ENCODE data around the gene MYO1C.
"Not testable (repeated sequence)": the region's sequence is repeated elsewhere in the genome, so short reads cannot be mapped to it uniquely, and the experiment has no call there.

The MYO1C gene

DNA sequence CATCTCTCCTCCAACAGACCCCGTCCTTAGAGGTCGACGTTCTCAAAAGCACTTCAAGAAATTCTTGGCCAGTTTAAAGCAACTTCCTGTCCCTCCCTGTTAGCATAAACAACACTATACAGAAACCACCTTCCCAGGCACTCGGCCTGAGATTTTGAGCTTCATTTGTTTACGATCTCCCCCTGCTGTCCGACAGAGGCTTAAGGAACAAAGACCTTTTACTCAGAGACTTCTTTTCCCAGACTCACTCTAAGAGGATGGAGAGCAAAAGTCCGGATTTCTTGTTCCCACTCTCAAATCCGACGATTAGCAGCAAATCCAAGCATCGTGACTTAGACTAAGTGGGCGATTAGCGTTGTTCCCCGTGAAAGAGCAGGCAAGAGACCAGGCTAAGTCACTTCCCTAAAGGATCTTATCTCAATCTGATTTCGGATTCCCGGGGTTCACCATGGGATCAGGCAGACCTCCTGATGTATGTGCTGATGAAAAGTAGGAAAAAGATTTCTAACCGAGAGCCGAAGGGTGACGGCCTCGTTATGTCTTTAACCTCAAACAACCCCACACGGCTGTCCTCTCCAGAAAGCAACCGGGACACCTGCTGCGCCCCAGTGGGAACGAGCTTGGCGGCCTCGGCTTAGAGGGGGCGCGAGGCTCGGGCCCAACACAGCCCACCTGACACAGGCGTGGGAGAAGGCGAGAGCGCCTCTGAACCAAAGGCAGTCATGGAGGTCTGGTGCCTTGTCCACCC, 23.3 kb upstream of the MYO1C start:
- no peaks in the 10 kb centered on the region for H3K27me3 Mint-ChIP-seq
- H3K27ac Mint-ChIP-seq, result peak overlapping the region; percentile 55
- H3K4me3 Mint-ChIP-seq, result peak overlapping the region; percentile 90
- no peaks in the 10 kb centered on the region for H3K9me3 Mint-ChIP-seq
- H3K36me3 Mint-ChIP-seq, result peaks cover 2% of the 10 kb centered on the region
- H3K4me1 Mint-ChIP-seq, result peaks cover 21% of the 10 kb centered on the region

DNA sequence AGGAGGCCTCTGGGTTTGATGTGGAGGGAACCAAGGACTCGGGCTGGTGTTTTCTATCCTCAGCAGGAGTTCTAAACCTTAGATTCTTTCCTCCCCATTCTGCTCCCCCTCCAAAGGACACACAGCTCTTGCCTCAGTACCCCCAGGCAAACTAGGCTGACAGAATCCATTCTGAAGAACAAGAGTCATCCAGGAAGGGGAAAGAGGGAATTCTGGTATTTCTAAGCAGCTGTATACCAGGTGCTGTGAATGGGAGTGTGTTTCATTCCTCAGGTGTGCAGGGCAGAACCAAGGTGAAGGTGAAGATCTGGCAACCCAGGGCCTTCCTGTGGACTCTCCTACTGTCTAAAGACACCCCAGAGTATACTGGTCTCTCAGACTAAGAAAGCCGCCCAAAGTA, 19.9 kb upstream of the MYO1C start:
- Mint-ChIP-seq H3K9me3 (no peaks in the 10 kb centered on the region), H3K4me3 (no peak overlapping the region), H3K36me3 (peaks cover 2% of the 10 kb centered on the region), H3K27ac (no peak overlapping the region), H3K4me1 (peaks cover 29% of the 10 kb centered on the region), H3K27me3 (no peaks in the 10 kb centered on the region)

DNA sequence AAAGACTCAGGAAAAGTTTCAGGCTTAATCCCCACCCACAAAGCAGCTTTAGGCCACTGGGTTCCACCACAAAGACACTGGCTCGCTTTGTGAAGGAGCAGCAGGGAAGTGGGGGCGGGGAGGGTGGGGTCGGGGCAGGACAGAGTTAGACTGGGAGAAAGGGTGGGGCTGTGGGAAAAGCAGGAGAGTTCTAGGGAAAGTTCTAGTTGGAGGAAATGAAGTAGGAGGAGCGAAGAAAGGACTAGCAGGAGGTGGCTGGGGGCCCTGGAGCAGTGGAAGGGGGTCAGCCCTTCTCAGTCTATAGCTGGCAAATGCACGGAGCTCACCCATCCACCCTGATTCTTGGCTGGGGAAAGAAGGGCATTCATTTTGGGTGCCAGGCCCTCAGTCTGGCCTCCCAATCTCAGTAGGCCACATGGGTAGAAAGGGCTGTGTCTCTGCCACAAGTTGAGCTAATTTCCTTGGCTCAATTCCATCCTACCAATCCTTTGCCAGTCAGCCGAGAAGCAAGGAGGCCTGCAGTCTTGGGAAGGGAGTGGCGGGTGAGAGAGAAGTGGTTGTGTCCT, 19.4 kb upstream of the MYO1C start:
- no peak overlapping the region for H3K4me3 Mint-ChIP-seq

DNA sequence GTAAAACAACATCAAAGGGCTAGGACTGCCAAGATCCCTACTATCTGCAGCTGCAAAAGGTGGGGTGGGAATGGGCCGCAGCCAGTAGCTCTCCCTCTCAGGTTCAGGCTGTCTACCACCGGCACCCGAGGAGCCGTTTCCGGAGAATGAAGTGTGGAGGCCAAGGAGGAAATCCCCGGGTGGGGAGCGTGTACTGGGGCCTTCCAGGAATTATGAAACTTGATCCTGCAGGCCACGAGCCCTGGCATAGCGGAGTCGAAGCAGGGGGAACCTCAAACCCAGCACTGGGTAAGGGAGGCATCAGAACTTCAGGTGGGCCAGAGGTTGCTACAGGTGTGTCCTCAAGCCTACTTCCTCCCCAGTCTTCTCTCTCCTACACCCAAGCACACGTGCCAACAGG, 18.8 kb upstream of the MYO1C start:
- no peaks in the 10 kb centered on the region for H3K9me3 Mint-ChIP-seq
- H3K27ac Mint-ChIP-seq, result no peak overlapping the region
- H3K4me3 Mint-ChIP-seq, result no peak overlapping the region
- H3K4me1 Mint-ChIP-seq, result peaks cover 29% of the 10 kb centered on the region
- H3K36me3 Mint-ChIP-seq, result peaks cover 3% of the 10 kb centered on the region
- no peaks in the 10 kb centered on the region for H3K27me3 Mint-ChIP-seq

More for the DNA sequence above, 19.4 kb upstream of the MYO1C start:
- H3K36me3 Mint-ChIP-seq, result peaks cover 3% of the 10 kb centered on the region
- H3K4me1 Mint-ChIP-seq, result peaks cover 29% of the 10 kb centered on the region
- no peaks in the 10 kb centered on the region for H3K27me3 Mint-ChIP-seq
- no peaks in the 10 kb centered on the region for H3K9me3 Mint-ChIP-seq
- H3K27ac Mint-ChIP-seq, result no peak overlapping the region

DNA sequence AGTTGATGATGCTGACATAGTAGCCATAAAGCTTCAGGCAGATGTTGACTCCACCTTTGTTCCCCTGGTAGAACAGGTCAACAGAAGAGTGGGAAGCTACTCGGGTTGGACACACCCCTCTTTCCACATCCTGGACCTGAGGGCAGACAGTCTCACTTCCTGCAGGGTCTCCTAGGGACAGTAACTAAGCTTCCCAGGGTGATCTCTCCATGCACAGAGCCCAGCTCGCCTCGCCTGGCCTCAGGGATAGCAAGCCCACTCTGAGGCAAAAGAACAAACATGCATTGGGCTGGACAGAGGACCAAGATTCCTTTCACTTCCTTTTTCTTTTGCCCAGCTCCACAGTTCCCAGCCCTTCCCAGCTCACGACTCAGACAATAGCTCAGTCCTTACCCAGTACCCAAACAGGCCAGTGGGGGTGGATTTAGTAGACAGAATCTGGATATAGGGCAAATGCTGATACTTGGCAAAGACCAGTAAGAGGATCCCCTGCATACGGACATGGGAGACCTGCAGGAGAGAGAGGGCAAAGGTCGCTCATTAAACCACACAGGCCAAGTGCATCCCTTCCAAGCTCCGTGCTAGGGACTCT, 16.9 kb upstream of the MYO1C start:
- no peaks in the 10 kb centered on the region for H3K9me3 Mint-ChIP-seq
- H3K27ac Mint-ChIP-seq, result no peak overlapping the region
- no peak overlapping the region for H3K4me3 Mint-ChIP-seq
- no peaks in the 10 kb centered on the region for H3K27me3 Mint-ChIP-seq
- peaks cover 17% of the 10 kb centered on the region for H3K4me1 Mint-ChIP-seq
- H3K36me3 Mint-ChIP-seq, result peaks cover 3% of the 10 kb centered on the region

DNA sequence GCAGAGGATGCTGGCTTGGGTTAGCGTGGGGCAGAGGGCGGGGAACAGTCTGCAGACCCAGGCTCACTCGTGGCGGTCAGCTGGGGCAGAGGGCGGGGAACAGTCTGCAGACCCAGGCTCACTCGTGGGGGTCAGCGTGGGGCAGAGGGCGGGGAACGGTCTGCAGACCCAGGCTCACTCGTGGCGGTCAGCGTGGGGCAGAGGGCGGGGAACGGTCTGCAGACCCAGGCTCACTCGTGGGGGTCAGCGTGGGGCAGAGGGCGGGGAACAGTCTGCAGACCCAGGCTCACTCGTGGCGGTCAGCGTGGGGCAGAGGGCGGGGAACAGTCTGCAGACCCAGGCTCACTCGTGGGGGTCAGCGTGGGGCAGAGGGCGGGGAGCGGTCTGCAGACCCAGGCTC, 16.2 kb upstream of the MYO1C start:
- not testable (repeated sequence) for H3K9me3 Mint-ChIP-seq, H3K27me3 Mint-ChIP-seq, H3K4me3 Mint-ChIP-seq, H3K27ac Mint-ChIP-seq, H3K36me3 Mint-ChIP-seq
- peaks cover 13% of the 10 kb centered on the region for H3K4me1 Mint-ChIP-seq

DNA sequence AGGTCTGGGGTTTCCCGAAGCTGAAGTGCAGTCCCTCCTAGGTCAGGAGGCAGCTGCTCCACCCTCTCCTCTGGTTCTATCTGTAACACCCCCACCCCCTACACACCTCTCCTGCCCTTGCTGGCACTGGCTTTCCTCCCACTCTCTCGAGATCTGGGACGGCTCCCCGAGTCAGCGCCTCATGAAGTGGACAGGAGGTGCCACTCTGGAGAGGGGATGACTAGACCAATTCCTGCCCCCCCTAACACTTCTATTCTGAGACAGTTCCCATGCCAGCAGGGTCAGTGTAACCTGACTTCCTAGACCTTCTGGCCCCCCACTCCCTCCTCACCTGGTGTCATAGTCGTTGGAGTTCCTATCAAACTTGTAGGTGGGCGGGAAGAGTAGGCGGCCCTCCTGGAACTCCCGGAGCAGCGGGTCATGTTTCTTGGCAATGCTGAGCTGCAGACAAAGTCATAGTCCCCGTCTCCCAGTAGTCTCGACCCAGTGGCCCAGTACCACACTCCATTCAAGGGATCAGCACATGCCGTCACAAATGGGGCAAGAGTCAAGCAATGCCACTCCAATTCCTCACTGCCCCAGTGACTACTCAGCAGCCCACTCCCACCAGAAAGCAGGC, 14.3 kb upstream of the MYO1C start:
- H3K27ac Mint-ChIP-seq, result no peak overlapping the region
- H3K27me3 Mint-ChIP-seq, result no peaks in the 10 kb centered on the region
- no peak overlapping the region for H3K4me3 Mint-ChIP-seq
- peaks cover 8% of the 10 kb centered on the region for H3K4me1 Mint-ChIP-seq
- peaks cover 2% of the 10 kb centered on the region for H3K36me3 Mint-ChIP-seq
- H3K9me3 Mint-ChIP-seq, result no peaks in the 10 kb centered on the region

DNA sequence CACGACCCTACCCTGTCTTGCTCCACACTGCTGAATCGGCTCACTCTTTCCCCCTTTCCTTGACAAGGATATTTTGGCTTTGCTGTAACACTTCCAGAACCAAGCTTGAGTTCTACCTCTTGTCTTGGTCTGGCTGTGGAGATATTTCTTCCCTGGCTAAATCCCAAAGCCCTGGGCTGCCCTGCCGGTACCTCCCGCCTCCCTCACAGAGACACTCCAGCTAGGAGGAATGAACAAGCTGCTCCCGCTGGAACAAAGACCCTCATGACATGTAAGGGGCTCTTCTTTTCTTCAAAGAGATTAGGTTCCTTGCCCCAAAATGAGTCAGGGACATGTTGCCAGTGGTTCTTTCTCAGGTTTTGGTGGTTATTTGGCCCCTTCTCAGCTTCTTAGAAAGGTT, 13.1 kb upstream of the MYO1C start:
- Mint-ChIP-seq H3K27me3 (no peaks in the 10 kb centered on the region), H3K9me3 (no peaks in the 10 kb centered on the region), H3K36me3 (peaks cover 2% of the 10 kb centered on the region), H3K4me1 (peaks cover 8% of the 10 kb centered on the region), H3K4me3 (no peak overlapping the region), H3K27ac (no peak overlapping the region)

DNA sequence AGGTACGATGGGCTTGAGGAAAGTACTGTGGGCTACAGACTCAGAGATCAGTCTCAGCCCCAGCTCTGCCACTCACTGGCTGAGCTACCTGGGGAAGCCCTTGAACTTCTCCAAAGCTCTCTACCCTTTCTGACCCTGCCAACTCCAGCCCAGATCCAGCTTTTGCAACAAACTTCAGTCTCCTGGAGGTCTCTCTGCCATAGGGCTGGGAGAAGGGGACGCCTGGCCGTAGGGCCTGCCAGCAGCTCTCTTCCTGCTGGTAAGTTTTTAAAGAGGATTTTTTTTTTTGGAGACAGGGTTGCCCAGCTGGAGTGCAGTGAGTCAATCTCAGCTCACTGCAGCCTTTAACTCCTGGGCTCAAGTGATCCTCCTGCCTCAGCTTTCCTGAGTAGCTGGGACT, 12.4 kb upstream of the MYO1C start:
- no peaks in the 10 kb centered on the region for H3K9me3 Mint-ChIP-seq
- H3K27ac Mint-ChIP-seq, result no peak overlapping the region
- no peaks in the 10 kb centered on the region for H3K27me3 Mint-ChIP-seq
- H3K36me3 Mint-ChIP-seq, result peaks cover 2% of the 10 kb centered on the region
- peaks cover 7% of the 10 kb centered on the region for H3K4me1 Mint-ChIP-seq
- no peak overlapping the region for H3K4me3 Mint-ChIP-seq

DNA sequence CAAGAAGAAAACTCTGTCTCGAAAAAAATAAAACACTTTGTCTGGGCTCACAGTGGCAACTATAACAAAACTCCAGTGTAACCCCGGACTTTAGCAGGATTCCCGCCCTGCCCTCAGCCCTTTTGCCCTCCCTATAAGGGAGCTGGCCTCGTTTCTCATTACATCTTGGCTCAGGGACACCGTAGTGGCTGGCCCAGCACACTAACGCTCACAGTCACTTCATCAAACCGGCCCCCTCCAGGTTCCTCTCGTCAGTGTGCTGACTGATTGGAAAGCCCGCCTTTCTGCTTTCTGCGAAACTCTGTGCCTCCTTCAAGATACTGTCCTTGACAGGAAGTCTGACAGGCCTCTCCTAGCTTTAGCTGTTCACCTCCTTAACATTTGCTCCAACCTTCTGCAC, 11.2 kb upstream of the MYO1C start:
- peaks cover 2% of the 10 kb centered on the region for H3K36me3 Mint-ChIP-seq
- H3K4me3 Mint-ChIP-seq, result no peak overlapping the region
- H3K9me3 Mint-ChIP-seq, result no peaks in the 10 kb centered on the region
- H3K4me1 Mint-ChIP-seq, result no peaks in the 10 kb centered on the region
- no peaks in the 10 kb centered on the region for H3K27me3 Mint-ChIP-seq
- H3K27ac Mint-ChIP-seq, result no peak overlapping the region

DNA sequence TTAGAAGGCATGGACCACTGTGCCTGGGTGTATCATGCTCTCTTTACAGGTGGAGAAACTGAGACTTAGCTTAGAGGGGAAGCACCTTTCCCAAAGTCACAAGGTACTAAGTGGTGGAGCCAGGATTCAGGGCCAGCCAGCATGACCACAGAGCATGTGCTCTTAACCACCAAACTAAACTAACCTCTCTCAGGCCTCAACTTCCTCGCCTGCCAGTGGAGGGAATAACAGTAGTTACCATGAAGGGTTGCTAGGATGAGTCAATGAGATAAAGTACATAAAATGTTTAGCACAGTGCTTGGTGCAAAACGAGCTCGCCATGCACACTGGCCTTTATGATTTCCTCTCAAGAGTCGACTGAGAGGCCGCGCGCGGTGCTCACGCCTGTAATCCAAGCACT, 6.4 kb upstream of the MYO1C start:
- Mint-ChIP-seq H3K27ac (no peak overlapping the region), H3K4me3 (no peak overlapping the region), H3K4me1 (no peaks in the 10 kb centered on the region), H3K27me3 (no peaks in the 10 kb centered on the region), H3K9me3 (no peaks in the 10 kb centered on the region), H3K36me3 (no peaks in the 10 kb centered on the region)

DNA sequence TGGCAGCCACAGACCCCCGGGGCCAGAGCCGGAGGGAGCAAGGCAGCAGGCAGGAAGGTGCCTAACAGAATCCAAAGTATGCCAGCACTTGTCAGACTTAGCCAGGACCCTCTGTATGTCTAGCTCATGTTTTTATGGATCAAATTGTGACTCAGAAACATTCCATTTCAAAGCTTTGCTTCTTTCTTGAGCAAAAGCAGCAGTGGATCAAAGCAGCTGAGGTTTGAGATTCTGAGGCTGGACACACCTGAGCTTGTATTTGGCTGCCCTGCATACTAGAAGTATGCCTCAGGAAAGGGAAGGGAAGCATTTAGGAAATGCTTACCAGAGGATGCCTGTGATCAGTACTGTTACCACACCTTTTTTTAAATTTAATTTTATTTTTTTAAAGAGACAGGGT, 5.7 kb upstream of the MYO1C start:
- Mint-ChIP-seq H3K27me3 (no peaks in the 10 kb centered on the region), H3K4me1 (peaks cover 4% of the 10 kb centered on the region), H3K4me3 (no peak overlapping the region), H3K9me3 (no peaks in the 10 kb centered on the region), H3K27ac (no peak overlapping the region), H3K36me3 (no peaks in the 10 kb centered on the region)

DNA sequence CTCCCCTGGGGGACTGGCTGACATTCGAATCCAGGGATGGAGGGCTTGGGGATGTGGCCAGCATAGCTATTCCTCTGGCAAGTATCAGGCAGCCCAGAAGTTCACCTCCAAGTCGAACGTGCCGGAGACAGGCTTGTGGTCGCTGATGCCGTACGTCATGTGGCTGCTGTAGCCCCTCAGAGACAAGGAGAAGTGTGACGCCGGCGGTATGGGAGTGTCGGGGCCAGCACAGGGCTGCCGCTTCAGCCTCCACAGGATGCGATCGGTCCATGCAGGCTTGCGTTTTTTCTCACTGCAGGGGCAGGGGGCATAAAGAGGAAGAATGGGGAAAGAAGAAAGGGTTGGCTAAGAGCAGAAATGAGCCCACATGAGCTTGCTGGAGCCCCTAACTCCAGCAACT, 5.3 kb upstream of the MYO1C start:
- Mint-ChIP-seq H3K4me3 (no peak overlapping the region), H3K4me1 (peaks cover 5% of the 10 kb centered on the region), H3K27me3 (no peaks in the 10 kb centered on the region), H3K36me3 (no peaks in the 10 kb centered on the region), H3K27ac (no peak overlapping the region), H3K9me3 (no peaks in the 10 kb centered on the region)

DNA sequence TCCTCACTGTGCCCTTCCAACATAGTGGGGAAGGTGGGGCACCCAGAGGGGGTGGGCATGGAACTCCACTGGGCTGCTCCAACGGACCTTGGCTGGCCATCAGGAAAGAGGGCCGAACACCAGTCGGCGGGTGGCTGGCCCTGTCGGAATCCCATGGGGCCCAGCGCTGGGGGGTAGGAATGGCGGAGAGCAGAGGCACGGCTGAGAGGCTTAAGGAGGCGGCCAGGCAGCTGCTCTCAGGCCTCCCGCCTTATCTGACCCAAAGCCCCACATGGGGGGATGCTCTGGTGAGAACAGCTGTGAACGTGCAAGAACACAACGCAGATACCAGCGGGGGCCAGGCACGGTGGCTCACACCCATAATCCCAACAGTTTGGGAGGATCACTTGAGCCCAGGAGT, 4.4 kb upstream of the MYO1C start:
- Mint-ChIP-seq H3K27me3 (no peaks in the 10 kb centered on the region), H3K4me3 (no peak overlapping the region), H3K27ac (no peak overlapping the region), H3K36me3 (no peaks in the 10 kb centered on the region), H3K4me1 (peaks cover 12% of the 10 kb centered on the region), H3K9me3 (no peaks in the 10 kb centered on the region)

DNA sequence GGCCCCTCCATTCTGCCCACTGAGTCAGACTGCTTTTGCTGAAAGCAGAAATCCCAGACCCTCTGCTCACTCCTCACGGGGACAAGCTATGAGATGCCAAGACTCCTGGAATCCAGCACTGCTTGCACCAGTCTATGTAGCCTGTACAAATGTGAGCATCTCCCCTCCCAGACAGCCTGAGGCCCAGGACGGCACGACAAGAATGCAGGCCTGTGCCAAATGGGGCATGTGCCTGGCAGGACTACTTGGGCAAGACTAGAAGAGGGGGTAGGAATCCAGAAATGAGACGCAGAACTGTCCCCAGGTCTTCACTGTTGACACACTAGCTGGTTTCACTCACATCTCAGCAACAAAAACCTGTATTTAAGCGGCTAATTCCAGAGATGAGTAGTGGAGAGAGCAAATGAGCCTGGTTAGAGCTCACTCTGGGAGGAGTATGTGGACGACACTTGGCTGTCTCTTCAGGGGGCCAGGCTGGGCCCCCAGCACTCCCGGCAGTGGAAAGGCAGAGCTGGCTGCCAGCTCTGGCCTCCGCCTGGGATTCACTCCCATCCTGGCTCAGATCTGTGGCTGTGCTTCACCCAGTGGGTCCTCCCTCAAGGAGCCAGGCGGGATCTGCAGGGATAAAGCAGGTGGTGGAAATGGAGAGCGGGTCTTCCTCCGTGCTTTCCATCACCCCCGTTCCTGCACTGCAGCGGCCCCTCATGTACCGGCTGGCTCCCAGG, 2.9 kb upstream of the MYO1C start:
- H3K27me3 Mint-ChIP-seq, result no peaks in the 10 kb centered on the region
- H3K27ac Mint-ChIP-seq, result no peak overlapping the region
- no peaks in the 10 kb centered on the region for H3K36me3 Mint-ChIP-seq
- H3K9me3 Mint-ChIP-seq, result no peaks in the 10 kb centered on the region
- peaks cover 19% of the 10 kb centered on the region for H3K4me1 Mint-ChIP-seq
- H3K4me3 Mint-ChIP-seq, result no peak overlapping the region
